ENCODE results near the gene TMEM181.
"Not testable (repeated sequence)": the region's sequence is repeated elsewhere in the genome, so short reads cannot be mapped to it uniquely, and the experiment has no call there.

The TMEM181 gene, protein sequence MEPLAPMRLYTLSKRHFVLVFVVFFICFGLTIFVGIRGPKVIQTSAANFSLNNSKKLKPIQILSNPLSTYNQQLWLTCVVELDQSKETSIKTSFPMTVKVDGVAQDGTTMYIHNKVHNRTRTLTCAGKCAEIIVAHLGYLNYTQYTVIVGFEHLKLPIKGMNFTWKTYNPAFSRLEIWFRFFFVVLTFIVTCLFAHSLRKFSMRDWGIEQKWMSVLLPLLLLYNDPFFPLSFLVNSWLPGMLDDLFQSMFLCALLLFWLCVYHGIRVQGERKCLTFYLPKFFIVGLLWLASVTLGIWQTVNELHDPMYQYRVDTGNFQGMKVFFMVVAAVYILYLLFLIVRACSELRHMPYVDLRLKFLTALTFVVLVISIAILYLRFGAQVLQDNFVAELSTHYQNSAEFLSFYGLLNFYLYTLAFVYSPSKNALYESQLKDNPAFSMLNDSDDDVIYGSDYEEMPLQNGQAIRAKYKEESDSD

DNA sequence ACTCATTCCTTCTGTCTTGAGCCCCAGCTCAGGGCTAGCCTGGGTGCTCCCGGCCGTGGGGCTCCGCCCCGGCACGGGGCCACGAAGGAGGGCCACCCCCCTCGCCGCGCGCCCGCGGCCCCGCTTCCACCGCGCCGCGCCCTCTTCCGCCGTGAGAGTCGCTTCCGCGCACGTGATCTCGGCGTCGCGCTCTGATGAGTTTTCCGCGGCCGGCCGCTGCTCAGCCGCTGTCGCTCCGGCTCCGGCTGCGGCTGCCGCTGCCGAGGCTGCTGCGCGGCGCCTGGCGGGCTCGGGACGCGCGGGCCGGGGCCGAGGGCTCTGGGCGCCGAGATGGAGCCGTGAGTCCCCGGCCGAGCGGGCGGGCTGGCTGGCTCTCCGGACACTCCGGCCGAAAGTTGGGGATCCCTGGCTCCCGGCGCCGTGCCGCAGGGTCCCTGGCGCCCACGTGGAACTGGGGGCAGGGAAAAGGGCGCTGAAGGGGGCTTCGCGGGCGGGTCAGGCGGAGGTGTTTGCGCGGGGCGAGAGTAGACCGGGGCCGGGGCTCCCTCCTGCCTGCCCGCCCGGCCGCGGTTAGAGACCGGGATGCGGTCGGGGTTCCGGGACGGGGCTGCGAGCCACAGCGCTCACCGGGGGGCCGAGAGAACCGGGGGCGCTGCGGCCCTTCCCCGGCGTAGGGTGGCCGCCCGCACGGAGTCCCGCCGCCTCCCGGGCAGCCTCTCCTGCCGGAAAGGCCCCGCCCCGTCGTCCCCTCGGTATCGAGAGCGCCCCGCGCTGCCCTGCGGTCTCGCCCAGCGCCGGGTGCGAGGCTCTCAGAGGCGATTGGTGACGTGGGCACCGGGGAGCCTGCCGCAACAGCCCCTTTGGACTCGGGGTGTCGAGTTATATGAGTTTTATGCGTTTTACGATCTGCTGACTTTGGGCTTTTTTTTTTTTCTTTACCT is at the start of gene TMEM181:
Gene TMEM181 (plus strand): TSS at position 197 of the 941 bp plus-strand sequence. CDS start 134 bp downstream, at position 331.
- peak; percentile 80 for DNase-seq

DNA sequence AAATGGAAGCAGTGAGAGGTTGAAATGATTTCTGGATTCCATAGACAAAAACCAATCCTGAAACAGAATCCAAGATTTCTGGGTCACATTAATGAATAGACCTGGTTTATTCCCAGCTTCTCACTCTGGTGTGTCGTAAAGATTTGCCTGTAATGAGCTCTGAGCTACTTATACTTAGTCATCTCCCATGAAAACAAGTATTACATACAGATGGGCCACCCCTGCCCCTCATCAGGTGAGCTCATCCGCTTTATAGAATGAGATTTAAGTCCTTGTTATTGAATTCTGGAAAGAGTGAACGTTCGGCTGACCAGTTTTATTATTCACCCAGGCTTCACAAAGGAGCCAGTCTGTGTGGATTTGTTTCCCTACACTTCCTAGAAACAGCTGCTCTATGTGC is 47.1 kb upstream of the TMEM181 start:
- no peak for DNase-seq

DNA sequence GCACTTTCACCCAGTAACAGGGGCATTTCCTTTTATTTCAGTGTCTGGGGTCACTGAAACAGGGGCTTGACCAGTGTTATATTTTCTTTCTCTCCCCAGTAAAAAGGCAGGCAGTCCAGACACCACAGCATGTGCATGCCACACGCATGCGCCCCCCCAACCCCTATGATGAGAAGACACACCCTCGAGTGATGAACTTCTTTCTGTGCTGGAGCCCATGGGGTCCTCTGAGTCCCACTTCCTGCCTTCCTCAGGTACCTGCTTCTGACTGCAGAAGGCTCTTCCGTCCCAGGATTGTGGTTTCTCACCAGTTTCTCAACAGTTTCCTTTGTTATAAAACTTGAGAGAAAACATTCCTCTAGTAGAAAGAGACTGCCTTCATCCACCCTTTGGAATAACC is 45.7 kb upstream of the TMEM181 start:
- DNase-seq = no peak

DNA sequence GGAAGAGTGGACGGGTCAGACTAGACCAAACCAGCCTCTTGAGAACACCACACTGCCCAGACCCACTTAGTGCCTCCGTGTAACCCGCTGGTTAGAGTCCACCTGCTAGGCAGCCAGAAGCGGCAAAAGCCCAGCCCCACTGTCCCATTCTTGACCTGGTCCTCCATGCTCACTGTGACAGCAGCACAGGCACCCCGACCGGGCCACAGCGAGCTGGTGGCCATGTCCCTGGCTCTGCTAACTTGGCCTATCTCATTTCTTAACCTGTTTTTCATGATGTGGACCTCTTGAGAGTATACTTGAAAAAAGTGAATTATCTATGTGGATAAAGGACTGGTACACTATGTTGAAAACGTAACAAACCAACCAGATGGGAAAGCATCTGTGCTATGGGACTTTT is 44.9 kb upstream of the TMEM181 start:
- DNase-seq = no peak

DNA sequence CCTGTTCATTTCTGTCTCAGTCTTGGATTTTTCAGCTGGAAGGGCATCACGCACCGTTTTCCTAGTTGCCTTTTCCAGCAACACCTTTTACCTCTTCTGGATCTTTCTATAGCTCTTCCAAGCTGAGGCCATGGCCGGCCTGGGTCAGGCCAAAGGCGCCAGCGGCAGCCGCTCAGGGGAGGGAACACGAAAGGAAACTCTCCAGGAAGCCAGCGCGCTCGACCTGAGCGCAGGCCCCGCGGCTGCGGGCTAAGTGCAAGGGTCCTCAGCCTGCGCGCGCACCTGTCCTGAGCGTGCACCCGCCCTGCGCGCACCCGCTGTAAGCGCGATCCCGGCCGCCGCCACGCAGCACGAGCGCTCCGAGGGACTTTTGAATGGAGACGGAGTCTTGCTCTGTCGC is 43.8 kb upstream of the TMEM181 start:
- DNase-seq = no peak

DNA sequence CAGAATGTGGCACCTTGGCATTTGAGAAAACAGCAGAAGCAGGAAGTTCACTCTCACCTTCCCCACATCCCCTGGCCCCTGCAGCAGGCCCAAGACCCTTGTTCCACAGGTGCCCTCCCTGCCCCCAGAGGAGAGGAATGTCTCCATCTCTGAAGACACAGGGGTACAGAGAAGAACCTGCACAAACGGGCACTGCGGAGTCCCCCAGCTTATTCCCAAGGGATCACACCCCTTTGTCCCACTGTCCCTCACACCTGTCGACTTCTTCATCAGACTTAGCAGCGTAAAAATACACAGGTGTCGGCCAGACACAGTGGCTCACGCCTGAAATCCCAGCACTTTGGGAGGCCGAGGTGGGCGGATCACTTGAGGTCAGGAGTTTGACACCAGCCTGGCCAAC is 42.9 kb upstream of the TMEM181 start:
- DNase-seq = no peak

DNA sequence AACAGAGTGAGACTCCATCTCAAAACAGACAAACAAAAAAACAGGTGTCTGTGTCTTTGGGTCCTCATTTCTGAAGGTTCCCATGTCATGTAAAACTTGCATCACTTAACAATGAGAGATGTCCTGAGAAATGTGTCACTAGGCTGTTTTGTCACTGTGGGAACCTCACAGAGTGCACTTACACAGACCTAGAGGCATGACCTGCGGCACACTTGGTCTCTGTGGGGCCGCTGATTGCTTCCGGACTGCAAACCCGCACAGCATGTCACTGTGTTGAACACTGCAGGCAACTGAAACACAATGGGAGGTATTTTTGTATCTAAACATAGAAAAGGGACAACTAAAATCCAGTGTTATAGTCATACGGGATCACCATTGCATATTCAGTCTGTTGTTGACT is 42.3 kb upstream of the TMEM181 start:
- no peak for DNase-seq

DNA sequence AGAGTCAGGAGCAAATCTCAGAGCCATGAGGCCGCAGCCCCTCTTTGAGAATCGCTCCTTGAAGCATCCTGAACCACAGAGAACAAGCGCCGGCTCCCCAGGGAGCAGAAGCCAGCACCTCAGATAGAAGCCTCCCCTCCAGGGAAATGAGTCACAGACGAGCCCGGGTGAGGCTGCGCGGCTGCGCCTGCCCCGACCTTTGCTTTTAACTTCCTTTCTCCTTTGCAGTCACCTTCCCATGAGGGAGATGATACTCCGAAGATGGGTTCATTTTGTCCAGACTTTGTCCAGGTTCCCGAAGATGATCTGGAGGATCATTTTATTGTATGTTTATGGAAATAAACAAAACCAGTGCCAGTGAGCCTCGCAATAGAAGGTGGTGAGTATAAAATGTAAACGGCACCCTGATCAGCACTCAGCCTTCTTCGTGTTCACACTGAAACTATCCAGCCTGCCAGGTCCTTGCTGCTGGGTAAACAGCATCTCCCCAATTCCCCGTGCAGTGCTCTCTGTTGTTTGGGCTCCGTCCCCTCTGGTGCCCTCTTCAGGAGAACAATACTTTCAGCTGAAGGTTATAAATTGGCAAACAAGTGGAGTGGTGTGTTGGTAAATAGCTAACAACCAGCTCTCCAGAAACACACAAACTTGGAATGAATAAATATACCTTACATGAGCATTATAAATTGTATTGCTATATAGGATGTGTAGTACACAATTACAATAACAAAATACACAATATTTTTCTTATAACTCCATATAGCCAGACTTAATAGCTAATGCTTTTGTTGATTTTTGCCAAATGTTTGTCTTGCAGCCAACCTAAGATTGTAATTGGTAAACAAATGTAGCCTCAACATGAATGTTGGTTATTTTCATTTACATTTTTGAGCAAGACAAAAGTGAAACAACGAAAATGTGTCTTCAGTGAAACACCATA is 41.4 kb upstream of the TMEM181 start:
- peak; percentile 78 for DNase-seq

DNA sequence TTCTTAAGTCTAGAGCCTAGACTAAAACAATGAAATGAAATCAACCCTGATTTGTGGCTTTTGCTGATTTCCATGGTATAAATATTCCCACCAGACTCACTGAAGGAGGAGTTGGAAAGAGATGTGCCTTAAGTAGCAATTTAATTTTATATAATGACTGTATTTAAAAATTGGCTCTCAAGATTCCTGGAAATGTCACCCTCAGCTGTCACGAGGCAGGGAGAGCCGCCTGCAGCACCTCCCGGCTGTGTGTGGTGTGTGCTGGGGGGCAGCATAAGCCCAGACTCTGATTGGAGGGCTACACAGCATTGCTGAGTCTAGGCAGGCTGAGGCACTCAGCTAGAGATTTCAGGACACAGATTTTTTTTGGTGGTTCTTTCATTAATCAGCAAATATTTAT is 40.6 kb upstream of the TMEM181 start:
- no peak for DNase-seq

DNA sequence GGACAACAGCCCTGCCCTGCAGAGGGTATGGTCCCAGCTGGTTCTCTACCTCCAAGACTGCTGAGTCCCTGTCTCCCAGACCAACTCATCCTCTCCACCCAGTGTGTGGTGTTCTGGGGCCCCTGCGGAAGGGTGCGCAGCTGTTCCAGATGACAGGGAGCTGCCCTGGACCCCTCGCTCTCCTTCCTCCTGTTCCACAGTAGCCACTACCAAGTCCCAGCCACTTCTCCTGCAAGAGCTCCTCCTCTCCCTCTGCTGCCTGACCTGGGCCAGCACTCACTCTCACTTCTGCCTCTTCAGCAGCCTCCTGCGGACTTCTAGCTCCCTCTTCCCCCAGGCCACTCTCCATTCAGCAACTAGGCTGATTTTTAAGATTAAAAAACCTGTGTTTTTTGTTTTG is 40.1 kb upstream of the TMEM181 start:
- no peak for DNase-seq

DNA sequence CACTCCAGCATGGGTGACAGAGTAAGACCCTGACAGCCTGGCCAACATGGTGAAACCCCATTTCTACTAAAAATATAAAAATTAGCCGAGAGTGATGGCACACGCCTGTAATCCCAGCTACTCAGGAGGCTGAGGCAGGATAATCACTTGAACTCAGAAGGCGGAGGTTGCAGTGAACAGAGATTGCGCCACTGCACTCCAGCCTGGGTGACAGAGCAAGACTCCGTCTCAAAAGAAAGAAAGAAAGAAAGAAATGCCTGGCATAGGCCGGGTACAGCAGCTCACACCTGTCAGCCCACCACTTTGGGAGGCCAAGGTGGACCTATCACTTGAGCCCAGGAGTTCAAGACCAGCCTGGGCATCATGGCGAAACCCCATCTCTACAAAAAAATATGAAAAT is 38.9 kb upstream of the TMEM181 start:
- not testable (repeated sequence) for DNase-seq

DNA sequence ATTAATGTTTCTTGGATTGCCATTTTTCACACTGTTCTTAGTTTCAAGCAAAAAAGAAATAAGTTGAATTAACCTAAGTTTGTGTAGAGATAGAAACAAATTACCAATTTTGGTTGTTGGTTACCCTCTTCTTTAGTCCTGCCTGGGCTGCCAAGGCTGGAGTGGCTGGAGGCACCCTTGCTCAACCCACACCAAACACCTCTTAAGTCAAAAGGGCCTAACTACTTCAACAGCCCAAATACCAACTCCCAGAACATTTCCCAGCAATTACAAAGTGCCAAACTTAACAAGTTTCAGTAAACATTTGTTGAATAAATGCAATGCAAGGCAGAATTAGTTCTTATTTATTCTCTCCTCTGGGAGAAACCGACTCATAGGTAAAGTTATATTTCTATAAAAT is 38.1 kb upstream of the TMEM181 start:
- no peak for DNase-seq

DNA sequence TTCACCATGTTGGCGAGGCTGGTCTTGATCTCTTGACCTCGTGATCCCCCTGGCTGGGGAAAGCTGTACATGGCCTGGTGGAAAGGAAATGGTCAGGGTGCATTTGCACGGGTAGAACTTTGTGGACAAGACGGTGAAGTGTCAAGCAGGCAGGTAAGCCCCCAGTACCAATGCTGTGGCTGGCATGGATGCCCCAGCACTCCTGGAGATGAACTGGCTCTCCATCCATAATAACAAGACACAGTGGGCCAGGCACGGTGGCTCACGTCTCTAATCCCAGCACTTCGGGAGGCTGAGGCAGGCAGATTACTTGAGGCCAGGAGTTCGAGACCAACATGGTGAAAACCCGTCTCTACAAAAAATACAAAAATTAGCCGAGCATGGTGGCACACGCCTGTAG is 37.3 kb upstream of the TMEM181 start:
- no peak for DNase-seq

DNA sequence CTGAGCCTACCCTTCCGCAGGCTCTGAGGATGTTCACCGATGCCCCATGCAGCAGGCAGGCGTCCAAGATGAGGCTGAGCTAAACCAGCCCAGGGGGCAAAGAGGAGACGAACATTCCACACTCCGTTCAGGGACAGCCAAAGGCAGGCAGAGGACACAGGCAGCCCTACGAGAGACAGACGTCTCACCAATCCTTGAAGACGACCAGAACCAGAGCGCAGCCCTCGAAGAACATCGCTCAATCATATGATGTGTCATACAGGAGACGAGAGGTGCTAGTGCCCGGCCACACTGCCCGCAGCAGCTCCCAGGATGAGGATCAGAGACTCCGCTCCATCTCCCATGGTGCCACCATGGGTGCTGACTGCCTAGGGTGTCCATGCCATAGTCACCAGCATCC is 35.6 kb upstream of the TMEM181 start:
- no peak for DNase-seq

DNA sequence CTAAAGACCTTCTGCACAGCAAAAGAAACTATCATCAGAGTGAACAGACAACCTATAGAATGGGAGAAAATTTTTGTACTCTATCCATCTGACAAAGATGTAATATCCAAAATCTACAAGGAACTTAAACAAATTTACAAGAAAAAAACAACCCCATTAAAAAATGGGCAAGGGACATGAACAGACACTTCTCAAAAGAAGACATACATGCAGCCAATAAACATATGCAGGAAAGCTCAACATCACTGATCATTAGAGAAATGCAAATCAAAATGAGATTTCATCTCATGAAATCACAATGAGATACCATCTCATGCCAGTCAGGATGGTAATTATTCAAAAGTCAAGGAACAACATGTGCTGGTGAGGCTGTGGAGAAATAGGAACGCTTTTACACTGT is 32.0 kb upstream of the TMEM181 start:
- not testable (repeated sequence) for DNase-seq

DNA sequence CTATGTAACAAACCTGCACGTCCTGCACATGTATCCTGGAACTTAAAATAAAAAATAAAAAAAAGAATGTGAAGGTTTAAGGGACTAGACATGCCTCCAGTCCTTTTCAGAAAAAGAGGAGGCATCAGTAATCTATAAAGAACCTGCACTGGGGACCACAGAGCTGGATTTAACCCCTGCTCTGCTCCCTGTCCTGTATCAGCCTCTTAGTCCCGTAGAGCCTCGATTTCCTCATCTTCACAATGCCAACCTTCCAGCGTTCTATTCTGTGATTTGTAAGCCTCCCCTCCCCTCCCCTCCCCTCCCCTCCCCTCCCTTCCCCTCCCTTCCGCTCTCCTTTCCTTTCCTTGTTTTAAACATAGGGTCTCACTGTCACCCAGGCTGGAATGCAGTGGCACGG is 31.1 kb upstream of the TMEM181 start:
- DNase-seq = no peak

DNA sequence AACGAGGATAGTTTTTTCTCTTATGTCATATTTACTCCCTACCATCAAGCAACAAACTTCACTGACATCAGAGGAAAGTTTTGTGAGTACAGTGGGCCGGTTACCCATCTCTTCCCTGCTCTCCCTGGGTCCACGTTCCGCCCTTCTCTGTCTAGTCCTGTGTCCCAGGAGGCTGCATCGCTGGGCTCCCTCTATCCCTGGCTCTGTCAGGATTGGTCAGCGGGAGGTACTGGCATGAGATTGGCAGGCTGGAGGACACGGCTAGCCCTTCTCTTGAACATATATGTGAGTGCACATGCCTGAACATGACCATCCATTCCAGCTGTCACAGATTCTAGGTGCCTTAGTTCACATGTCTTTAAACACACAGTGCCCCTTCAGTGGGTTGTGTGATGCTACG is 30.3 kb upstream of the TMEM181 start:
- DNase-seq = no peak

DNA sequence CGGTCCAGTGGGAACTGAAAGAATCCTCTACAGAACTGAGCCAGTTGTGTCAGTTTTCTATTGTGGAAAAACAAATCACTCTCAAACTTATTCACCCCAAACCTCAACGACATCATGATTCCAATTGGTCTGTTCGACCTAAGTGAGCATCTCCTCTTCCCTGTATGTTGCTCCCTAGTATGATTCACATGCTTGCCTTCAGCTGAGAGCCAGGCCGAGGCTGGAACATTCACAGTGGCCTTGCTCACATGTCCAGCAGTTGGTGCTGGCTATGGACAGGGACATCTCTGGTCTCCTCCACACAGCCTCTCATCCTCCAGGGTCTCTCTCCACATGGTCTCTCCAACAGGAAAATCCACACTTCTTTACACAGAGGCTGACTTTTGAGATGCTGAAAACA is 28.3 kb upstream of the TMEM181 start:
- no peak for DNase-seq

DNA sequence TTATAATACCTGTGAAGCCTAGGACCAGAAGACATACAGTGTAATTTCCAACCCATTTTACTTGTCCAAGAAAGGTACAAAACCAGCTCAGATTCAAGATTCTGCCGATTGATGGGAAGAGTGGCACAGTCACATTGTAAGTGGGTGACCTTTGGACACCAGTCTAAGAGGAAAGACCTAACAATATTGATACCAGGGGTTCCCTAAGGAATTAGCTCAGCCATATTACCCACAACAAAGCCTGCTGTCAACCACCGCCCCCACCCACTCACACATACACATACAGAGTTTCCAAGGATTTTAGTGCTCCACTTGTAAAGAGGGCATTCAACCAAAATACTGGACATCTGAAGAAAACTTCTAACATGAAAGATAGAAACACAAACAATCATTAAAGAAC is 27.9 kb upstream of the TMEM181 start:
- no peak for DNase-seq

DNA sequence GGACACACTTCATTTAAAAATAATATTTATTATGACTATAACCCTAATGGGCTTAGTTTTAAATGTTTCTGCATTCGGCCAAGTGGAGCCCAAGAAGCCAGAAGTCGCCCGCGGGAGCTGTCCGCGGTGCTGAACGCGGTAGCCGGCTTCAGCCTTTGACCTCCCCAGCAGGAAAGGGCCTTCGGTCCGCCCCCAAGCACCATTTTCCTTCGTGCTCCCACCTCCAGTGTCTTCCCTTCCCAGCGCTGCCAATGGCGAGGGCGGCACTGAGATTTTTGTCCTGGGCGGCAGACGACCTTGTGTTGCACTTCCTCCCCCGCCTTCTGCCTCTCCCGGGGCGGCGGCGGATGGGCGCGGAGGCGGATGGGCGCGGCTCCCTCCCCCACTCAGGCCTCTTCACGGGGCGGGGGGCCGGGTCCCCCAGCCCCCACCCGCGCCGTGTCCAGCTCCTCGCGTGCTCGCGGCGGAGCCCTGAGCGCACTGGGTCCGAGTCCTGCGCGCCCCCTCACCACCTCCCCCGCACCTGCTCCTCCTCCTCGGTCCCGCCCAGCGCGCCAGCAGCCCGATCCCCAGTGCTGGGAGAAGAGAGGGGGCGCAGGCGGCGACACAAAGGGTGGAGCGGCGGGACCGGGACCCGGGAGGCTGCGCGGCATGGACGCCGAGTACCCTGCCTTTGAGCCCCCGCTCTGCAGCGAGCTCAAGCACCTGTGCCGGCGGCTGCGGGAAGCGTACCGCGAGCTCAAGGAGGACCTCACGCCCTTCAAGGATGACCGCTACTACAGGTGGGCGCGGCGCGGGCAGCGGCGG is 23.6 kb upstream of the TMEM181 start:
- peak; percentile 69 for DNase-seq

DNA sequence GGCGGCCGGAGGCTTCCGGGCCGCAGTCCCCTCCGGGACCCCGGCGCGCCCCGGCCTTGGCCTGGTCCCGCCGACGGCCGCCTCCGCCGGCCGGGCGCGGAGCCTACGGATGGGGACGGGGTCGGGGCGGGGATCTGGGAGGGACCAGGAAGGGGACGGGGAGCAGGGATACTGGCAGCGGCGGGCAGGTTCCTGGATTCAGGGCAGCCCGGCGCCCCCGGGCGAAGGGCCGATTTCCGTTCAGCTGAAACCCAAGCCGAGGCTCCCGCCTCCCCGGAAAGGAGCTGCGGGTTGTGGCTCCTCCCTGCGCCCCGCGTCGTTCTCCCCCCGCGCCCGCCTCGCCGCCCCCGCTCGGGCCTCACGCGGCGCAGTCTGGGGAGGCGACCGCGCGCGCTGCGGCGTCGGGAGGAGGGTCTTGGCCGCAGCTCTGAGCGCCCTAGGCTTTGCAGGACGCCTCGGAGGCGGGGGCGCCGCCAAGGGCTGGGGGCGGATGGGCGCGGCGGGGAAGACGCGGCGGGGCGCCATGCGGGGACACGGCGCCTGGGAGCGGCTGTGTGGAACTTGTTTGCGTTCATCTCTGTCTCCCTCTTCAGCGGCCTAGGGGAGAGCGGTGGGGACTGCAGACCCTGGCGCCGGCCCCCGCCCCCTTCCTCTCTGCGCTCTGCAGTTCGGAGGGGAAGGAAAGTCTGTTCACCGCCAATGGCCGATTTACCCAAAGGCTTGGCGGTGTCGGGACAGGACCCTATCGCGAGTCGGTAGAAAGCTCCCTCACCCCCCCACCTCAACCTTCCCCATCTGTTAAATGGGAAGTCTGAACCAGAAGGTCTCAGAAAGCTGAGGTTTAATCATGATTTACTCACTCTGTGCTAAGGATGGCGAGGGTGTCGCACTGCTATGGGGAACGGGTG is 22.7 kb upstream of the TMEM181 start:
- DNase-seq = peak; percentile 64

Measured in NCI-H2171 (cell line).